Retinal pigment epithelial cell (primary cell): ENCODE measurements around the gene ZCCHC24.

ENCODE experiments used
- DNase-seq: peaks from one replicate; pipeline ENCODE4 v3.0.0-alpha.2; 2010; ENCODE audit warnings: low read depth
- H3K4me3 ChIP-seq: 2 replicates; pipeline ENCODE4 v1.5.1; 2011; ENCODE audit warnings: mild to moderate bottlenecking, low read length, control low read depth, moderate library complexity
- CTCF ChIP-seq: conservative IDR thresholded peaks from 2 replicates; pipeline ENCODE4 v1.5.1; 2011; ENCODE audit warnings: low read depth, low read length, control low read depth, inconsistent platforms

ZCCHC24 gene

GRCh38 chr10:79472951-79473350 lies 27.5 kb upstream of the ZCCHC24 start:
- DNase-seq: no peak
- no peak overlapping the region for H3K4me3 ChIP-seq
- no peak for TF ChIP-seq CTCF

GRCh38 chr10:79472449-79472848 lies 27.0 kb upstream of the ZCCHC24 start:
- no peak overlapping the region for H3K4me3 ChIP-seq
- no peak for TF ChIP-seq CTCF
- DNase-seq: no peak

- no peak for DNase-seq
- no peak for TF ChIP-seq CTCF
- H3K4me3 ChIP-seq: no peak overlapping the region
Measured at GRCh38 chr10:79471776-79472175, 26.4 kb upstream of the ZCCHC24 start.

- TF ChIP-seq CTCF: no peak
- DNase-seq: no peak
- no peak overlapping the region for H3K4me3 ChIP-seq
Measured at GRCh38 chr10:79470096-79470495, 24.7 kb upstream of the ZCCHC24 start.

- H3K4me3 ChIP-seq: no peak overlapping the region
- TF ChIP-seq CTCF: no peak
- no peak for DNase-seq
Measured at GRCh38 chr10:79468841-79469585, 23.6 kb upstream of the ZCCHC24 start.

- no peak for DNase-seq
- no peak overlapping the region for H3K4me3 ChIP-seq
- TF ChIP-seq CTCF: no peak
Measured at GRCh38 chr10:79468015-79468560, 22.7 kb upstream of the ZCCHC24 start.

- TF ChIP-seq CTCF: no peak
- no peak for DNase-seq
- no peak overlapping the region for H3K4me3 ChIP-seq
Measured at GRCh38 chr10:79465341-79465740, 19.9 kb upstream of the ZCCHC24 start.
